OCI-LY7 (cell line): ENCODE data around the gene PPM1H. TPM values are rescaled to one million over a fixed set of nuclear protein-coding genes. Genes with fewer than 3 reads are reported as not detected.

Experiments used
- BruUV-seq: library from RNA; stranded (reverse); fragments of 400-500 nt; replicated peaks from 2 replicates; lab custom pipeline; 2021; lab: Mats Ljungman, UMichigan
- CTCF ChIA-PET: fragments of 300-600 bp; sonication (Branson Sonifier 250); formaldehyde crosslinking; loops from one replicate; lab custom pipeline; 2022; ENCODE audit warnings: antibody characterized with exemption; ENCODE audit not compliant: unreplicated experiment; lab: Charles Lee
- POLR2A ChIA-PET: fragments of 300-600 bp; sonication (Branson Sonifier 250); formaldehyde crosslinking; loops from one replicate; lab custom pipeline; 2022; ENCODE audit warnings: antibody characterized with exemption; lab: Charles Lee
- DNase-seq: peaks from one replicate; pipeline ENCODE4 v3.0.0-alpha.2; 2015; ENCODE audit warnings: low spot score
- H2AFZ ChIP-seq: fragments of 200-600 bp; sonication (generic), shearing (Covaris generic); 2 replicates; pipeline ENCODE4 v1.6.1; 2014; ENCODE audit warnings: mild to moderate bottlenecking, antibody characterized with exemption, low read length, moderate library complexity
- H3K27ac ChIP-seq: fragments of 200-600 bp; sonication (generic); 2 replicates; pipeline ENCODE4 v1.5.1; 2014; ENCODE audit warnings: mixed run types, low read depth, mild to moderate bottlenecking, moderate library complexity, low read length, inconsistent platforms; ENCODE audit not compliant: poor library complexity, severe bottlenecking
- H3K36me3 ChIP-seq: fragments of 200-600 bp; sonication (generic); 2 replicates; pipeline ENCODE4 v1.6.1; 2014; ENCODE audit warnings: mild to moderate bottlenecking, antibody characterized with exemption, low read length, moderate library complexity, mixed read lengths; ENCODE audit not compliant: insufficient read depth
- H3K4me1 ChIP-seq: fragments of 200-600 bp; sonication (generic); 2 replicates; pipeline ENCODE4 v1.5.1; 2014; ENCODE audit warnings: mild to moderate bottlenecking, low read length; ENCODE audit not compliant: insufficient read depth, poor library complexity, severe bottlenecking
- H3K4me2 ChIP-seq: fragments of 200-600 bp; sonication (generic); 2 replicates; pipeline ENCODE4 v1.6.1; 2014; ENCODE audit warnings: mild to moderate bottlenecking, low read length
- H3K4me3 ChIP-seq: fragments of 200-600 bp; sonication (generic); 2 replicates; pipeline ENCODE4 v1.5.1; 2014; ENCODE audit warnings: mild to moderate bottlenecking, low read depth, low read length; ENCODE audit not compliant: poor library complexity, severe bottlenecking
- H3K79me2 ChIP-seq: fragments of 200-600 bp; sonication (generic); 2 replicates; pipeline ENCODE4 v1.6.1; 2016; ENCODE audit warnings: low read depth, mild to moderate bottlenecking, low read length, moderate library complexity, mixed read lengths; ENCODE audit not compliant: insufficient read depth
- H3K9me2 ChIP-seq: fragments of 200-600 bp; sonication (generic); 2 replicates; pipeline ENCODE4 v1.6.1; 2016; ENCODE audit warnings: mild to moderate bottlenecking, low read length, mixed read lengths; ENCODE audit not compliant: insufficient read depth
- H3K9me3 ChIP-seq: fragments of 200-600 bp; sonication (generic); 2 replicates; pipeline ENCODE4 v1.6.1; 2014; ENCODE audit warnings: mild to moderate bottlenecking, mixed run types, low read length, mixed read lengths
- H4K20me1 ChIP-seq: fragments of 200-600 bp; sonication (generic); 2 replicates; pipeline ENCODE4 v1.6.1; 2014; ENCODE audit warnings: mild to moderate bottlenecking, antibody characterized with exemption, low read length, moderate library complexity, mixed read lengths; ENCODE audit not compliant: insufficient read depth
- EZH2phosphoT487 ChIP-seq: fragments of 200-600 bp; sonication (generic); IDR thresholded peaks from 2 replicates; pipeline ENCODE4 v1.6.1; 2018; ENCODE audit warnings: low read depth, borderline replicate concordance, mild to moderate bottlenecking, mixed run types, antibody characterized with exemption, low read length, moderate library complexity, mixed read lengths
- intact Hi-C: fragments of 100-400 bp; cut with micrococcal nuclease; formaldehyde crosslinking; loops from one replicate; pipeline ENCODE4 v1.10.0; 2022; ENCODE audit not compliant: unreplicated experiment
- total RNA-seq, 2 experiments: library from RNA; depleted of rRNA in 1 of 2; stranded (reverse); fragments of >200 nt in 1 of 2; shearing (Covaris generic) in 1 of 2; gene quantifications; 2 replicates each; pipeline ENCODE4 v1.2.3, GENCODE V29; 2014 to 2022
- TF ChIP-seq, protein P1 (sequence below): fragments of 200-600 bp; sonication (generic); conservative IDR thresholded peaks from 2 replicates; pipeline ENCODE4 v1.5.1; 2014; ENCODE audit warnings: mild to moderate bottlenecking, antibody characterized with exemption, low read length, moderate library complexity, mixed read lengths

The PPM1H gene
- total RNA-seq, 2 experiments from 2014 or later: 2.0 to 3.4 TPM

- Histone ChIP-seq H3K4me1 (no peaks in the 10 kb centered on the region), H2AFZ (no peak overlapping the region), H3K4me2 (peak overlapping the region; percentile 29; the same call in 1 of the 2 replicates)
Observed at GRCh38 chr12:62631471-62632410, 303.2 kb downstream of the PPM1H start.

DNA sequence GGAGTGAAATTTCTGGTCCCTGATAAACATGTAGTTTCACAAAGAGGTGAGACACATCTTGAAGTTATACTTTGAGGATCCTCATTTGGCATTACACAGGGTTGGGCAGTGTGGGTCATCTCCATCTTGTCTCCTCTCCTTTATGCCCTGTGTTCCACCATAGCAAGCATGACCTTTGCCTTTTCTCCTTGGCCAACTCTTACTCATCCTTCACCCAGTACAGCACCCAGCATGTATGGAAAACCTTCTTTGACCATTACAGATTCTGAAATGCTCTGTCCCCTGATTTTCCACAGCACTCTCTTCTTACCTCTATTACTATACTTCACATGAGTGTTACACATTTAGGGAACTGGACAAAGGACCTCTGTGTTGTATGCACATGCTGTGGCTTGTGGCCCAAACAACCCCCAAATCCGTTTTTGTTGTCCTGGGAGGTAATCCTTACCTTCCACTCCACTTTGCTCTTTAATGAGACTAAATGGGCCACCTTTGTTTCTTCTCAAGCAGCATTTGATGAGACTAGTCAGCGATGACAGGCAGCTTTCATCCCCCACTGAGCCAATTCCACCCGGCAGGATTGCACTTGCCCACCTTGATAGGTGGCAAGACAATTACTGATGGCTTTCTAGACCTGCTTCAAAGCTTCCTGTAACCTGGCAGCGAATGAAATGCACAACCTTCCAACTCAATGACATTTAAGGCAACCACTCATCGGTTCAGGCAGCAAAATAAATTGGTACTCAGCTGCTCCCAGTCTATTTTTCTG is 304.8 kb downstream of the PPM1H start:
- Histone ChIP-seq H4K20me1 (no peaks in the 10 kb centered on the region), H3K79me2 (no peaks in the 10 kb centered on the region), H3K36me3 (no peaks in the 10 kb centered on the region), H3K4me2 (no peak overlapping the region), H3K9me2 (no peaks in the 10 kb centered on the region), H3K4me3 (no peak overlapping the region), H3K4me1 (no peaks in the 10 kb centered on the region), H2AFZ (no peak overlapping the region), H3K9me3 (no peaks in the 10 kb centered on the region), H3K27ac (no peak overlapping the region)
- CTCF ChIA-PET: interaction anchor here (0.6 kb wide), 1 partner anchor 48 kb away, joined by 3 read pairs; no protein-coding TSS in a partner anchor
- no peak for DNase-seq
- TF ChIP-seq, protein P1, sequence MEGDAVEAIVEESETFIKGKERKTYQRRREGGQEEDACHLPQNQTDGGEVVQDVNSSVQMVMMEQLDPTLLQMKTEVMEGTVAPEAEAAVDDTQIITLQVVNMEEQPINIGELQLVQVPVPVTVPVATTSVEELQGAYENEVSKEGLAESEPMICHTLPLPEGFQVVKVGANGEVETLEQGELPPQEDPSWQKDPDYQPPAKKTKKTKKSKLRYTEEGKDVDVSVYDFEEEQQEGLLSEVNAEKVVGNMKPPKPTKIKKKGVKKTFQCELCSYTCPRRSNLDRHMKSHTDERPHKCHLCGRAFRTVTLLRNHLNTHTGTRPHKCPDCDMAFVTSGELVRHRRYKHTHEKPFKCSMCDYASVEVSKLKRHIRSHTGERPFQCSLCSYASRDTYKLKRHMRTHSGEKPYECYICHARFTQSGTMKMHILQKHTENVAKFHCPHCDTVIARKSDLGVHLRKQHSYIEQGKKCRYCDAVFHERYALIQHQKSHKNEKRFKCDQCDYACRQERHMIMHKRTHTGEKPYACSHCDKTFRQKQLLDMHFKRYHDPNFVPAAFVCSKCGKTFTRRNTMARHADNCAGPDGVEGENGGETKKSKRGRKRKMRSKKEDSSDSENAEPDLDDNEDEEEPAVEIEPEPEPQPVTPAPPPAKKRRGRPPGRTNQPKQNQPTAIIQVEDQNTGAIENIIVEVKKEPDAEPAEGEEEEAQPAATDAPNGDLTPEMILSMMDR: no peak
- TF ChIP-seq EZH2phosphoT487: no peak
- intact Hi-C loops: no loop called here
- no TSS peak for BruUV-seq
- POLR2A ChIA-PET: interaction anchor here (0.6 kb wide), 1 partner anchor 10 kb away, joined by 3 read pairs; no protein-coding TSS in a partner anchor

More at GRCh38 chr12:62631471-62632410, 303.2 kb downstream of the PPM1H start:
- ChIA-PET POLR2A (no interaction called here), CTCF (no interaction called here)
- no peak for DNase-seq
- intact Hi-C loops: no loop called here
- Histone ChIP-seq H3K27ac (no peak overlapping the region), H3K36me3 (no peaks in the 10 kb centered on the region), H4K20me1 (no peaks in the 10 kb centered on the region), H3K4me3 (no peak overlapping the region), H3K79me2 (no peaks in the 10 kb centered on the region), H3K9me2 (no peaks in the 10 kb centered on the region), H3K9me3 (no peaks in the 10 kb centered on the region)
- TF ChIP-seq, protein P1: no peak
- no TSS peak for BruUV-seq
